HG03025 (cell line): ENCODE data around the gene OR4D10.

ENCODE experiments used
- ATAC-seq: cut with Tn5 transposase; IDR thresholded peaks from one replicate; pipeline ENCODE4 v1.9.1; 2021; ENCODE audit warnings: mild to moderate bottlenecking, moderate library complexity; ENCODE audit not compliant: unreplicated experiment, low FRiP score

Gene OR4D10

DNA sequence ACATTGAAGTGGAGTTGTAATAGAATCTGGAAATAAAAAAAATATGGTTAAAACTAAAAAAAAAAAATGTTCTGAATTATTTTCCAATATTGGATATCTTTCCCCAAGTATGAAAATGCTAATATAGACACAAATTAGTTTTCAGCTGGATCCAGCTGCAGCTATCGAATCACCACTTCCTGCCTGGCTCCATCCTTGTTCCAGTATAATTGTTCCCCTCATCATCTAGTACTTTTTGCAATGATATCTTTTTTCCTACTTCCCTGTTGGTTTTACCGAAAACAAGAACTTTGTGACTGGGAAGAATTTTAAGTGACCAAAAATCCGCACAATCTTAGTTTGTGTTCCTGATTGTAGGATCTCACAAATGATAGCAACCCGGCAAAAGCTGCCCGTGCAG is 47.6 kb downstream of the OR4D10 start:
- no peak for ATAC-seq

DNA sequence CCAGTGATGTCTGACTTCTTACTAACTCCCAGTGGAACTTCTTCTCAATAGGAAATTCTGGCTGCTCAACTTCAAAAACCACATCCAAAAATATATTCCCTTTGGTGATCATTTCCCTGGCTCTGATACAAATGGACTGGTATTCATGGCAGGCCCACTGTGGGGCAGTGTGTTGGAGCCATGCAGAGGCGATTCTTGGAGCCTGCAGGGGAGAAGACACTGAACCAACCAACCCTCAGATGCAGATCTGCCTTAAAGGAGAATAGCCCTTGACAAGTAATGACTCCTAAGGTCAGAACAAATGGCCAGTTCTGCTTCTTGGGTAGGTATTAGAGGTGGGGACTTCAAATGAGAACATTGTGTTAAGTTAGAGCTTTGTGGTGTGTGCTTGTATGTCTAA is 50.4 kb downstream of the OR4D10 start:
- ATAC-seq = no peak

DNA sequence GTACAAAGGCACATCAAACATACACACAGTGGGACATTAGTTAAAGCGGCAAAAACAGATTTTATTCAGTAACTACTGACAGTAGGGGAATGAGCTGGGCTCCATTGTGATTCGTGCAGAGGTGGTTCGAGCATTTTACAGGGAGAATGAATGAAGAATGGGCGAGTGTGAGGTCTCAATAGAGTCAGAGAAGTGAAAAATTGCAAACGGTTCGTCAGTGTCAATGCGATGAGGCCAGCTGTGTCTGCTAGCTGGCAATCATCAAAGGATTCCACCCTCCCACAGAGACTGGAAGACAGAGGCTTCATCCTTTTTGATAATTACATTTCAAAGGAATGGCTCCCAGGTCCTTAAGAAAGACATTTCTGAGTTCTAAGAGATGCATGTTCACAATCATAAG is 55.6 kb downstream of the OR4D10 start:
- ATAC-seq = no peak
